ENCODE results near the gene PPP1R36. TPM values are rescaled to one million over a fixed set of nuclear protein-coding genes. Genes with fewer than 3 reads are reported as not detected.

The PPP1R36 gene
- total RNA-seq, 1 donor from 2014 or later = 0.70 TPM

DNA sequence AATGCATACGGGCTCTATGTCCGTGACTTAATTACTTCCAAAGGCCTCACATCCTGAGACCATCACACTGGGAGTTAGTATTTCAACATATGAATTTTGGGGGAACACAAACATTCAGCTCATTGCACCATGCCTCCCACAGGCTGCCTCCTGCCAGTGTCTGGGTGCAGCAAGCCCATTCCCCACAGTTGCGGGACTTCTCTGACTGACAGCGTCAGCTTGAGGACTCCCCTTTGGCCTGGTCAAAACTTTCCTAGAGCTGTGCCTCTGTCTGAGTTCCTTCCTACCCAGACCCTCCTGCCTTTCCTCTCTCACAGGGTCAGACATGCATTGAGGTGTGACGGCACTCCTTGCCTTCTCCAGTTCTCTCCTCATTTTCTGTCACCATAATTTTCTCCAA, 27.4 kb downstream of the PPP1R36 start:
- H3K4me3 Mint-ChIP-seq = no peak overlapping the region
- H3K27ac Mint-ChIP-seq = no peak overlapping the region
- H3K27me3 Mint-ChIP-seq = no peaks in the 10 kb centered on the region
- no peak for DNase-seq (ENCODE audit: extremely low spot score, unreplicated experiment)
- TF ChIP-seq CTCF (conservative IDR thresholded peaks at IDR 0.05) = no peak
- peaks cover 13% of the 10 kb centered on the region for H3K4me1 Mint-ChIP-seq (ENCODE audit: unreplicated experiment)
- H3K9me3 Mint-ChIP-seq = no peaks in the 10 kb centered on the region
- no peaks in the 10 kb centered on the region for H3K36me3 Mint-ChIP-seq

DNA sequence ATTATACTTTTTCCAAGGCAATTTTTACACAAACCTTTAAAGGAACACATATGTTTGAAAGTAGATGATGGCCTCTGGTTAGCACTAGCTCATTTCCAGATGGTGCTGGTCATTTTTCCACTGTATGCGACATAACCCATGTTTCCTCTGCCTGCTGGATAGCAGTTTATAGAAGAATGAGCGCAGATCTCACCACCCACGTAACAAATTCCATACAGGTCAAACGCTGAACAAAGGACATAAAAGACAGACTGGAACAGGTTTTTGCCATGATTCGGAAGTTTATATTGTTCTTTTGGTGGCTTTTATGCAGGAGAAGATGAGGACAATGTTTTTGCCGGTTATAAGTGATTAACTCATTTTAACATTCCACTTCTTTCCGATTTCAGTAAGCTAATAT, 30.7 kb downstream of the PPP1R36 start:
- no peak overlapping the region for H3K27ac Mint-ChIP-seq
- H3K4me1 Mint-ChIP-seq (ENCODE audit: unreplicated experiment) = peaks cover 13% of the 10 kb centered on the region
- no peak overlapping the region for H3K4me3 Mint-ChIP-seq
- H3K9me3 Mint-ChIP-seq = no peaks in the 10 kb centered on the region
- no peak for TF ChIP-seq CTCF (conservative IDR thresholded peaks at IDR 0.05)
- H3K27me3 Mint-ChIP-seq = no peaks in the 10 kb centered on the region
- no peaks in the 10 kb centered on the region for H3K36me3 Mint-ChIP-seq
- no peak for DNase-seq (ENCODE audit: extremely low spot score, unreplicated experiment)

DNA sequence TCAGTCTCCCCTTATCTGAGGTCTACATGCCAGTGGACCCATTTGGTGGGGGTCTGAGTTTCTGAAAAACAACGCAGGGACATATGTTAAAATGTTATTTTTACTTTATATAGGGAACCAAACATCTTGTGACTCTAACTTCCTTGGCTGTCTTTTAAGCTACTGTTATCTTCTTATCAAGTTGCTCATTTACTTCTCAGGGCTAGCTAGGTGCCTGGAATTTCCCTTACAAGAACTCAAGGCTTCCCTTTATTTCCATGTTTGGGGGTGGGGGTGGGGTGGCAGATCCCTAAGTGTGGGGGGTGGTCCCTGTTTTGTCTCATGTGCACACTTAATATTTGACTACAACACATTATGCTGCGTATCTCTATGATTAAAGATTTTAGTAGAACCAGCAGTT, 31.6 kb downstream of the PPP1R36 start:
- Mint-ChIP-seq H3K4me3 (no peak overlapping the region), H3K27me3 (no peaks in the 10 kb centered on the region), H3K9me3 (no peaks in the 10 kb centered on the region), H3K36me3 (no peaks in the 10 kb centered on the region), H3K27ac (no peak overlapping the region), H3K4me1 (ENCODE audit: unreplicated experiment) (peaks cover 13% of the 10 kb centered on the region)
- TF ChIP-seq CTCF (conservative IDR thresholded peaks at IDR 0.05) = no peak
- DNase-seq (ENCODE audit: extremely low spot score, unreplicated experiment) = no peak

- H3K4me1 Mint-ChIP-seq (ENCODE audit: unreplicated experiment) = peaks cover 13% of the 10 kb centered on the region
- DNase-seq (ENCODE audit: extremely low spot score, unreplicated experiment) = no peak
- H3K9me3 Mint-ChIP-seq = no peaks in the 10 kb centered on the region
- TF ChIP-seq CTCF (conservative IDR thresholded peaks at IDR 0.05) = no peak
- H3K27me3 Mint-ChIP-seq = no peaks in the 10 kb centered on the region
- no peak overlapping the region for H3K4me3 Mint-ChIP-seq
- no peaks in the 10 kb centered on the region for H3K36me3 Mint-ChIP-seq
- H3K27ac Mint-ChIP-seq = peak overlapping the region; percentile 36
Observed at GRCh38 chr14:64581817-64582216, 32.1 kb downstream of the PPP1R36 start.

GRCh38 chr14:64584190-64584589, 34.4 kb downstream of the PPP1R36 start:
- no peak overlapping the region for H3K4me3 Mint-ChIP-seq

More at GRCh38 chr14:64584190-64584589, 34.4 kb downstream of the PPP1R36 start:
- H3K27ac Mint-ChIP-seq = no peak overlapping the region
- DNase-seq (ENCODE audit: extremely low spot score, unreplicated experiment) = no peak
- no peak for TF ChIP-seq CTCF (conservative IDR thresholded peaks at IDR 0.05)
- H3K4me1 Mint-ChIP-seq (ENCODE audit: unreplicated experiment) = peaks cover 13% of the 10 kb centered on the region
- H3K27me3 Mint-ChIP-seq = no peaks in the 10 kb centered on the region
- H3K36me3 Mint-ChIP-seq = no peaks in the 10 kb centered on the region
- H3K9me3 Mint-ChIP-seq = no peaks in the 10 kb centered on the region
